NCI-H128 (cell line): ENCODE data around the gene OR10P1.

ENCODE experiments used
- DNase-seq: peaks from one replicate; lab custom pipeline; 2025; ENCODE audit not compliant: unreplicated experiment; lab: John Stamatoyannopoulos, UW

Gene OR10P1

GRCh38 chr12:55684761-55685370 lies 48.2 kb downstream of the OR10P1 start:
- DNase-seq, result no peak

GRCh38 chr12:55685671-55686070 lies 49.0 kb downstream of the OR10P1 start:
- no peak for DNase-seq

DNA sequence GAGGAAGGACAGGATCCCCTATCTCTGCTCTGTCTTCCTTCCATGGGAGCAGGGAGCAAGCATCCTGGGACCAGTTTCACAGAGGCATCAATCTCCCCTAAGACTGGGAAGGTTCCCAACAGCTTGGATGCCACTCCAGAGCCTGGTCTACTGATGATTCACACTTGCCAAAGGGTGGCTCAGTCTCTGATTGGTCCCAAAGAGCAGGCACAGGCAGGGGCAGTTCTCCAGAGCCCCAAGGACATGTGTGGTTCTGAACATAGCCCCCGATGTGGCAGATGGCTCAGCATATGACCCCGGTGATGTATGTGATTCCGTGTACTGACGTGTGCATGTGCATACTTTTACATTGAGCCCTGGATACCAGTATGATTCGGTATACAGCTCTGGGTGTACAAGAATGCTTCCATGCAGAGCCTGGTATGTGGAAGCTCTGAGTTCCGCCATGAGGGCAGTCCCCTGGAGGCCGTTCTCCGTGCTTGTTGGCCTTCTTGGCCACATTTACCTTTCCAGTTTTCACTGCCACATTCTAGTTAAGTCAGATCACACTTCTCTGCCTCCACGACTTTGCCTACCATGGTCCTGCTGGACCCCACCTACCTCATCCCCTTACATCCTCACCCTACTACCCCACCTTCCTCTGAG lies 49.8 kb downstream of the OR10P1 start:
- no peak for DNase-seq
